CD4-positive, alpha-beta T cell treated with Interleukin-21 for 1 hour (primary cell): Measurements from ENCODE around the gene GPR179.

ENCODE experiments used
- DNase-seq: peaks from one replicate; pipeline ENCODE4 v3.0.0-alpha.2; 2020

The GPR179 gene

DNA sequence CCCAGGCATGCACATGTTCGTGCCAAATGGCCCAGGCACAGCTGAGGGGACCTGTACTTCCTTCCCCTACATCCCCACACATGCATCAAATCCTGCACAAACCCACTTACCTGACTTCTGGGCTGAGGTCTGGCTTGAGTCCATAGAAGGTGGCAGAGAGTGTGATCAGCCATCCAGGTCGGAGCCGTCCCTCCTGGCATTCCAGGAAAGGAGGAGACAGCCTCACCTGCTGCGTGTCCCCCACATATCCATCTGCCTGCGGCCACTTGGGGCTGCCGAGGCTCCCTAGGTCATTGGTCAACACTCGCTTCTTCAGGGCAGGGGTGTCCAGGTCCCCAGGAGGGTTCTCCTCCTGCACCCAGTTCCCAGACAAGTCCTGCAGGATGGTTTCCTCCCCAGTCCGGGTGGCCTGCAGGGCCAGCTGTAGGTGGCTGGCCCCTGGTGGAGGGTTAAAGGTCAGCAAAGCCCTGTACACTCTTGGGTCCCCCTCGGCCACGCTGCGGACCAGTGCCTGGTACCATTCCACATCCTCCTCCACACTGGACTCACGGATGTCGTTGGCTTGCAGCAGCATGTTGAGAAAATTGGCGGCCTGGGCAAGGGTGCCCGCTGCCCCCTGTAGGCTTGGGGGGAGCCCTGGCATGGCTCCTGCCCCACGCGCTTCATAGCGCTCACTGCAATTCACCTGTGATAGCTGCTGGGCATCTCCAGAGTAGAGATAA lies 709 bp downstream of the GPR179 start:
- DNase-seq = no peak

DNA sequence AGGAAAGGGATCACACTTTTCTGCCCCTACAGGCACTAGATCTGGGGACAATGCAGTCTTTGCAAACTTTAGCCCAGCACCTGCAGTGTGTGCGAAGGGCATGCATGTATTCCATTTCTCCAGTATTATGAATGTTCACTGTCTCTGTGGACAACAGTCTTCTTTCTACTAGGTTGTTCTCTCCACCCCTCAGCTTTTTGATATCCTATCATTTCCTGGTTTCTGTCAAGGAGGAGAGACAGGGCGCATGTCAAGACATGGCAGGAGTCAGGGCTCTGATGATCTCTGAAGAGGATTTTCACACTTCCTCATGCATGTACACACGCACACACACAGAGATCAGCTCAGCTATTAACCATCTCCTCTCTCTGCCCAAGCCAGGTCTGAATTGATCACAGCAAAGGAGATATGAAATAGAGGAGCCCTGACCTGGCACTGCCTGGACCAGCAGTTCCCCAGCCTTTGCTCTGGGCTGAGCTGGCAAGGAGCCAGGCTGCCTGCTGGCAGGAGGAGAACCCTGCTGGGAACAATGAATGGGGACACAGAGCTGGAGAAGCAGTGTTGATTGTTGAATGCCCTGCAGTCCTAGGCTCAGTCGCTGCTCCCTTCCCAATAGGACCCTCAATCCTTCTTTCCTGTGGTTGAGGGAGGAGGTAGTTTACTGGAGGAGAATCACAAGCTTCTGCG lies 2.6 kb downstream of the GPR179 start:
- no peak for DNase-seq

DNA sequence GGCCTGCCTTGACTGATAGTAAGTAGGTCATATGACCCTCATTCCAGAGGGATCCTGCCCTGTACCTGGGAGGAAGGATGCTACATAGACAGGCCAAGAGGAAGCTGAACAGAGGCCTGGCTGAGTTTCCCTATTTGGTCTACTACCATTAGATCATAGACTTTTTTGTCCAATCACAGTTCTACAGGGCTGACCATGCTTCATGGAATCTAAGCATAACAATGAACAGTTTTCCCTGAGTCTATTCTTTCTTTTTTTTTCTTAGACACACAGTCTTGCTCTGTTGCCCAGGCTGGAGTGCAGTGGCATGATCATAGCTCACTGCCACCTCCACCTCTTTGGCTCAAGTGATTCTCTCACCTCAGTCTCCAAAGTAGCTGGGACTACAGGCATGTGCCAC lies 3.9 kb downstream of the GPR179 start:
- DNase-seq = no peak

DNA sequence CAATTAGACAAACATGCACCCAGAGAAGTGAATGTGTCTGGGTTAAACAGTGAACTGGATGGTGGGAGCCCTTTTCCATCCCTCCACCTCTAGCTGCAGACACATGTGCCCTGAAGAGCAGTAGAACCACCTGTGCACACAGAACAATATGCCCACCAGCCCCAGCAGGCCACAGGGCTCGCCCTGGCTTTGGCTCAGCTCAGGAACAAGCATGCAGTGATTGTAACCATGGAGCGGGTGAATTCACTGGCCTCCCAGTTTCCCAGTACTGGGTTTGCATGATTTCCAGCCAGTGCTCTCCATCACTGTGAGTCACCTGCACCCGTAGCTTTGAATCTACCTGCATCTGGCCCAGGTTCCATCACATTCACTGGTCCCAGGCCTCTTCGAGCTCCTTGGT lies 5.2 kb downstream of the GPR179 start:
- no peak for DNase-seq

DNA sequence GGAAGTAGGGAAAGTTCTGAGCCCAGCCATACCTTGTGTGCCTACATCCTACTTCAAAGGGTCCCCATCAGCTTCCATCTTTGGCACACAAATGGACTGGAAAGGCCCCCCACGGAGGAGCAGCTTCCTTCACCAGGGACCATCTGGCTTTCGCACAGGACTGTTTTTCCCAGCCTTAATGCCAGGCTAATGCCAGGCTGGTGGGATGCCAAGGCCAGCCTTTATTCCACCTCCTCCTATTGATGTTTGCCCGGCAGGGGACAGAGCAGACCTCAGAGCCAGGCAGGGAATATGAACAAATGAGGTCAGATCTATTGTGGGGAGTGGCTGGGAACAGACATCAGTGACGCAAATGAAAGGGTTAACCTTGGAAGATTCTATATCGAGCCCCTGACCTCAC lies 5.7 kb downstream of the GPR179 start:
- DNase-seq = no peak

DNA sequence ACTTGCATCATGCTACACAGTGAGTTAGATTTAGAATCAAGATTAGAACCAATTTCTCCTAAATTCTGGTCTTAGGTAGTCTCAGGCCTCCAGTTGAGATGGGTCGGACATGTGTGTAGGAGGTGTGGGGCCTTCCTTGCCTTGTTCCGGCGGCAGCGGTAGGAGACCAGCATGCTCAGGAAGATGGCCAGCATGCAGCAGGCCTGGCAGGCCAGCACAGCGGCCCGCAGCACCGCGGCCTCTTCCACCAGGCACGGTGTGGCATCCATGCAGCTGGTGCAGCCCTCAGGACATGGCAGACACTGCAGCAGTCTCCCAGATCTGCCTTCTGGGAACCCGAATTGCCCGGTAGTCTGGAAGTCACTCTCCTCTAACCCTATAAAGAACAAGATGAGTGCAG lies 6.9 kb downstream of the GPR179 start:
- no peak for DNase-seq

DNA sequence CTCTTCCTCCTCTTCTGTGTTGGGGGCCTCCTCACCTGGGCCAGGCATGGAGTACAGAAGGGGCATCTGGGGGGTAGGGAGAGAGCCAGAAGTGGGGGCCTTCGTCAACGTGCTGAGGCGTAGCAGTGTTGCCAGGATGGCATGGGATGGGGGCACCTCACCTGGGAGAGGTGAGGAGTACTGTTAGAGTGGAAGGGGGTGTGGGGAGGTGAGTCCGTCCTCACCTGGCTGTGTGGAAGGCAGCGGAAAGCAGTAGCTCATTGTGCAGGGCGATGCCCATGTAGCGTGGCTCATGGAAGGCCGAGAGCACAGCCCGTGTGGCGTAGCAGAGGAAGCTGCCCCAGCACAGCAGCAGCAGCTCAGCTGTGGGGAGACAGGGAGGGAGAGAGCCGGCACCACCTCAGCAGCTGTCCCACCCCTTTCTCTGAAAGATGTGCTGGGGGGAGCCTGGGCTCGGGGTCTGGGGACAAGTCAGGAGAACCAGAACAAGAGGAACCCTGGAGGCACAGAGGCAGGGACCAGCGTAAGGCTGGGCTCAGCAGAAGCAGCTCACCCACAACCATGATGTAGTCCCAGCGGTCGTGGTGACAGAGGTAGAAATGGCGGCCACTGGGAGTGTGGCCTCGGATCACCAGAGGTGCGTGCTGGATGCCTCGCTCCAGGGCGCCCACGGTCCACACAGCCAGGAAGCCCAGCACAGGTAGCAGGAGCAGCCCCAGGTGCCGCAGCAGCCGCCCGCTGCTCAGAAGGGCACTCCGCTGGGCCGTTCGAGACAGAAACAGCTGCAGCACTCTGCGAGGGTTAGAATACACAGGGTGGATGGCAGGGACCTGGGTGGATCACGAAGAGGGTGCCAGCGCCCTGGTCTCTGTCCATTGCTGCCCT lies 9.0 kb downstream of the GPR179 start:
- no peak for DNase-seq

DNA sequence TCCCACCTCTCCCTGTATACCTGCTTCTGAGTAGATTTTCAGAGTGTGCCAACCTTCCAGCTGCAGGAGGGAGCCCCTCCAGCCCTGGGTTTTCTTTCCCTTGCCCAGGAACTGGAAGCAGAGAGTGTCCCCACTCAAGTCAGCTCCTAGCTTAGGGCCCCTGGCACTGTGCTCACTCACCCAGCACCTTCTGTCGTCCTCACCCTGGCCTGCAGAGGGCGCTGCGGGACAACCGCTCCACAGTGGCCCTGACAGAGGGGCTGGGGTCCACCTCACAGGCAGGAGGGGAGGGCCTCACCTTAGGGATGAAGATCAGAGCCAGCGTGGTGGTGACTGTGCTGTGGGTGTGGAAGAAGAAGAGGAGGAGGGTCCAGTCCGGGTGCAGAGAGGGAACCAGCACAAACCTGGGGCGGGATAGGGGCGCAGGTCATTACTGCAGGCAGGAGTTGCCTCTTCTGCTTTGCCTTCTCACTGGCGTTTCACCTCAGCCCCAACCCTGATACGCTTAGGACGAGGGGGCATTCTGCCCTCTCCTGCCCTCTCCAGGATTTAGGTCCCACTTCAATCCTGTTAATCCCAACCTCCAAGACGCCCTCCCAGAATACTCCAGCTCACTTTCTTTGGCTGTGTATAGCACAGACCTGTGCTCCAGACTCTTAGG lies 10.0 kb downstream of the GPR179 start:
- DNase-seq = peak; percentile 23

DNA sequence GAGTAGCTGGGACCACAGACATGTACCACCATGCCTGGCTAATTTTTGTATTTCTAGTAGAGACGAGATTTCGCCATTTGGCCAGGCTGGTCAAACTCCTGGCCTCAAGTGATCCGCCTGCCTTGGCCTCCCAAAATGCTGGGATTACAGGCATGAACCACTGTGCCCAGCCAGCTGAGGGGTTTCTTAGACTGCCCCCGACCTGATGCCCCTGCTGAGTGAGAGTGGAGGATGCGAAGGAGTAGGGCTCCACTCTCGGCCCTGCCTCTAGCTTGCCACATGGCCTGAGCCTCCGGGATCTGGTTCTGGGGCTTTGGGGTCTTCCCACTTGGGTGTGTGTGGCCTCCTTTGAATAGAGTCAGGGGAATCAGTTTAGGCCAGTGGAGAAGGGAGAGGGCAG lies 11.0 kb downstream of the GPR179 start:
- DNase-seq = no peak

DNA sequence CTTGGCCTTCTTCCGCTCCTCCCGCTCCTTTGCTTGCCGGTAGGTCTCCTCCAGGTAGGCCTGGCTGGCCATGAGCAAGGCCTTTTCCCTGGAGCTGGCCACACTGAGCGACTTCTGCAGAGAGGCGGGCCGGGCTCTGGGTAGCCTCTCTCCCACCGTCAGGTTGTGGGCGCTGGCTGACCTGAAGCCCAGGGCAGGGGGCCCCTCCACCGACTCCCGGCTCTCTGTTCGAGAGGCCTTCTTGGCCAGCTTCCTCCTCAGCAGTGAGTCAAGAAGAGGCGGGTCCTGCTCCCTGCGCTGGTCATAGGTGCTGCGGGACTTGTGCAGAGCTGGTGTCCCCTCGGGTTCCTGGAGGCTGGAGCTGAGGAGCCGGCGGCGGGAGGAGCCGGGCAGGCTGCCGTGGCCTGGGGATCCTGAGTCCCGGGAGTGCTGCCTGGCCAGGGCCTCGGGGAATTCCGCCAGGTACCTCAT lies 12.8 kb downstream of the GPR179 start:
- no peak for DNase-seq

DNA sequence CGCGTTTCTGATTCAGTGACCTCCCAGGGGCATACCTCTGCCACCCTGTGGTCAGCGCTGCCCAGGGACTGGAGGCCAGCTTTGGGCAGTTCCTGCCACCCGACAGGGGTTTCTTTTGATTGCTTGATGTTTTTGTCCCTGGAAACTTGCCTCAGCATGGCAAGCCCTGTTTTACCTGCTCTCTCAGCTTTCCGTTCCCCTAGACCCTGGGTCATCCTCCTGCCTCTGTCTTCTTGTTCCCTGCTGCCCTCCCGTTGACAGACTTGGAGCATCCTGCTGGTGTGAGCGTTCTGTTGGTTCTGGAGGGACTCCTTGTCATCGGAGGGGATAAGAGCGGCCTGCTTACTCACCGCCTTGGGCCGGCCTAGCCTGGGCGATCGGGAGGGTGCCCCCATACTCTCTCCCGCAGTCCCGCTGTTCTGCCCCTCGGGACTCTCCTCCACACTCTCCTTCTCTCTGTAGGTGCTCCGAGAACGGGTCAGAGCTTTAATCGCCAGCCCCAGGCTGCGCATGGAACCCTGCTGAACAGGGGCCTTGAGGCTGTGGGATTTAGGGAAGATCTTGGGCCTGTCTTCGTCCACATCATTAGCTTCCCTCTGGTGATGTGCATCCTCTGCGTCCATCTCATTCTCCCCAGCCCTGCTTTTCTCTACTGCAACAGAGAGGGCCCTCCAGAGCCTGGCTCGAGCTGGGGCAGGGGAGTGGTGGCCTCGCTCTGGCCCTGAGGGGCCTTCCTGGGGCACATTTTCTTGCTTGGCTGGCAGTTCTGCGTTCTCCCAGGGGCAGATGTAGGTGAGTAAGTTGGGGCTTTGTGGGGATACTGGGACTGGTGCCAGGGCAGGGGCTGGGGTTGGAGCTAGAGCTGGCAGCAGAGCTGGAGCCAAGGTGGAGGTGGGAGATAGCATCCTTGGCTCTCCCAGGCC lies 13.7 kb downstream of the GPR179 start:
- DNase-seq = no peak

DNA sequence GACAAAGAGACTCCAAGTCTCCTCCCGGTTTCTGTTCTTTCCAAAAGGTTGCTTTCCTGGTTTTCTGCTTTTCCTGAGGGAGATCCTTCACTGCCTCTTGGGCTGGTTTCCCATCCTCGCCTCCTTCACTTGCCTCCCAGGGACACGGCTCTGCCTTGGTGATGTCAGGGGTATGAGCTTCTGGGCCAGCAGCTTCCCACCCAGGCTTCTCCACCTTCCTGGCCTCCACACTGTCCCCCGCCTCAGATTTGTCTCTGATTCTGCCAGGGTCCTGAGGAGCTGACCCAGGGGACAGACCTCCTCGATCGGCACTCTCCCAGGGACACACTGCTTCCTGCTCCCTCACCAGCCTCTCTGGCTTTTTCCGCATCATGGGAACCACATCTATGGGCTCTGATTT lies 14.5 kb downstream of the GPR179 start:
- DNase-seq = no peak

DNA sequence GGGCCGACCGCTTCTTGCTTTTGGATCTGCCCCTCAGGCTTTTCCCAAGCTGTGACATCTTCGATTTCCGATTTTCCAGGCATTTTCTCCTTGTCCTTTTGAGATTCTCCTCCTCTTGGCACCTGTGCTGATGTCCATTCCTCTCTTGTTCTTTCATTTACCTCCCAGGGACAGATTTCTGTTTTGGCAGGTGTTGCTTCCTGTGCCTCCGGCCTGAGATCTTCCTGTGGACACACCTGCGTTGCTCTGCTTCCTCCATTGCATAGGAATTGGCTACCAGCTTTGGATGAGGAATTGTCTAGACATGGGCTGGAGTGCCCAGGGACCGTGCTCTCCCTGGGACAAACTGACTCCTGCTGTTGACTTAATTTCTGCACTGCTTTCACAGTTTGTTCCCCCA lies 15.1 kb downstream of the GPR179 start:
- no peak for DNase-seq

DNA sequence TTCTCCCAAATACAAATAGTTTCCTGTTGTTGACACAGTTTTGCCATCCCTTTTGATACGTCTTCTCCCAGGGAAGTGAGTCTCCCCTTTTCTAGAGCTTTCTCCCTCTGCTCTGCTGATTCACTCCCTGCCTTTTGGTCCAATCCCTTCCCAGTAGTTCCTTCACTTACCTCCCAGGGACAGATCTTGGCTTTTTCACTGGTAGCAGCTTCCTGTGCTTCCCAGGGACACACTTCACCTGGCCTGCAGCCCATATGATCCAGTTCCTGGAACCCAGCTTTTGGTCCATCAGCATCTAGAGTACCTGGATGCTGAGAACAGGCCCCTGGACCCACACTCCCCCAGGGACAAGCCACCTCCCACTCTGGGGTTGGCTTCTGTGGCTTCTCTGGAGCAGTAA lies 15.8 kb downstream of the GPR179 start:
- DNase-seq = no peak

DNA sequence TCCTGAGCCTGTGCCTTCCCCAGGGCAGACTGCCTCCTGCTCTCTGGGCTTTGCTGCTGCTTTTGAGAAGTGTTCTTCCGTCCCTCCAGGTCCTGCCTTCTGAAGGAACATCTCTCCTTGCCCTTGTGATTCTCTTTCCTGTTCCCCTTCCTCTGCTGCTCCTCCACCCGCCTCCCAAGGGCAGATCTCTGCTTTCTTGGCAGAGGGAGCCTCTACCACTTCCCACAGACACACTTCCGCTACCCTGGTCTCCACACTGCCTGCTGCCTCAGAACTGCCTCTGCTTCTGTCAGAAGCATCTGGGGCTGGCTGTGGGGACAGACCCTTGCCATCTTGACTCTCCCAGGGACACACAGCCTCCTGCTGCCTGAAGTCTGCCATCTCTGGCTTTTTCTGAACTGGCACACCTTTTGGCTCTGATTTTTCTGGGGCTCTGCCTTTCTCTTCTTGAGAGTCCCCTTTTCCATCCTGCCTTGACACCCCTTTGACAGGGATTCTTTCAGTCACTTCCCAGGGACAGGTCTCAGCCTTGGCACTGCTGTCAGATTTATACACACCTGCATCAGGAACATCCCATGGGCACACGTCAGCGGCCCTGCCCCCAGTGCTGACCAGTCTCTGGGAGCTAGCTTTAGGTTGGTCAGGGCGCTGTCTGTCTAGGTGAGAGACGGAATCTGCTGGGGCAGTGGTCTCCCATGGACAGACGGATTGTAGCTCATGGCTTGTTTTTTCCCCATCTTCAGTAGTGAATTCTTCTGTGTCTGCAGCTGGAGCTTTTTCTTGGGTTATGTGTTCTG lies 16.6 kb downstream of the GPR179 start:
- no peak for DNase-seq

DNA sequence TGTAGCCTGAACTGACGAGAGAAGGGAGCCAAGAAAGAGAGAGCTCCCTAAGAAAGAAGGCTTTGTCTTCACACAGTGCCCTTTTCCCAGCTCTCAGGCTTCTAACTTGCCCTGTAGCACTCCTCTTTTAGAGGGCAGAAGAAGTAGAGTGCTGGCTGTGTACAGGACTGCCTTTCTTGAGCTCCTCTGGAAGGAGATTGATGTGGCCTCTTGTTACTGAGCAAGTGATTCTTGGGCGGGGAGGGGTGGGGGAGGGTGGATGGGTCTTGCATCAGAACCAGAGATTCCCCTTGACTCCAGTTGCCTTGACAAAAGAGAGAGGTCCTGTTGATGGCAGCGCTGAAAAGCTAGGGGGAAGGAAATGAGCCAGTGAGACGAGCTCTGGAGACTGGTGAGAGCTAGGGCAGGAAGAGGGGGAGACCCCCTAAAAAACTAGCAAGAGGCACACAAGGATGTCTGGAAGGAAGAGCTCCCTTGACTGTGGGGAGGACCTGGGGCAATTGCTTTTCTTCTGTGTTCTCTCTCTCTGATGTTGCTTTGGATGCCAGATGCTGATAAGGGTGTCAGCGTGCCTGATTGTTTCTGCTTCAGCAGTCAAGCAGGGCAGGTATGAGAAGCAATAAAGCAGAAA lies 18.4 kb downstream of the GPR179 start:
- no peak for DNase-seq

DNA sequence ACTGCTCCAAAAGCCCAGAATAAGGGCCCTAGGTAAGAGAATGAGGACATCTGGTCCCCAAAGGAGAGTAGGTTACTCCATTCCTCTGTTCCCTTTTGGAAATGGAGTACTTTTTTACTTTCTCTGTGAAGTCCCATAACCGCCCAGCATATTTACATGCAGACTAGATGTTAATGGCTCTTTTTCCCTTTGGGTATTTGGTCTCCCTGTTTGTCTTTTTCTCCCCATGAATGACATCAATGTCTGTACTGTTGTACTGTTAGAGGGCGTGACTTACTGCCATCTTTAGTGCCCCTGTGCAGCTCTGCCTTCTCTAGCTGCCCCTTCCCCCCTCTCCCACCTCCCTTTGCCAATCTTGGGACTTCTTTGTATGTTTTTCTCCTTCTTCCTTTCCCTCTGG lies 19.0 kb downstream of the GPR179 start:
- DNase-seq = no peak

DNA sequence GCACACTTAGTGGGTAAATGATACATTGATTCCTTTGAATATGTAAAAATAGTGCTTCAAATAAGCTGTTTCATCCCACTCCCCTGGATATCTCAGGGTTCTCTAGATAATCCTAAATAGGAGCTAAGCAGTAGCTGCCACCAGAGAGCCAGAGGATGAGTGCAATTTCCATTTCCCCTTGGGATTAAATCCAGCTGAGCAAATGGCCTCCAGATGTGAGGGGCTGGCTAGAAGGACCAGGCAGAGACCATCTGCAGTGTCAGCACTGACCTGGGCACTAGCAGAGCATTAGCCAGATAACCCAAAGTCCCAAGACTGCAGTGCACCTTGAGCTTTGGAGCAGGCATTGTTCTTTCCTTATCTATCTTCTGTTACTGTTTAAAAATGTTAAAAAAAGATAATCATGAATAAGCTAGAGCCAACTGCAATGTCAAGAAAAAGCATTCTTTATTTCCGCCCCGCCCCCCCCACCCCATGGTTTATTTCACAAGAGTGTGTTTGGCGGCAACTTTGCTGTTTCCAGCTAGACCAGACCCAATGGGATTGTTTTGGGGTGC lies 19.5 kb downstream of the GPR179 start:
- no peak for DNase-seq

DNA sequence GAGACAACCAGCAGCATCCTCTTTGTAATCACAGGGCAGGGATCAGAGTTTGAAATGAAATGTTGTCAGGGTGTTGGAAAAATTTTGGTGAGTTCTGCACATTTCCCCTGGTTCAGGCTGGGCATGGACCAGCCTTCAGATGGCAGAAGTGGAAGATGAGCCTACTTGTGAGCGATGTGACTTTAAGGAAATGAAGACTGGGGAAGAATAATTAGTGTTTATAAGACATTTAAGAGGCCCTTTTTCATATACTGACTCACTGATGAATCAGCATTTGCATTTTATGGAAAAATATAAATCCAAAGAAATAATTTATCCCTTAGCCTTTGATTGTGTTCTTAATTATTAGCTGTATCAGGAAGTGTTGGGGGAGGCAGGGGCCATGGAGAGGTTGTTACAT lies 20.9 kb downstream of the GPR179 start:
- DNase-seq = no peak

DNA sequence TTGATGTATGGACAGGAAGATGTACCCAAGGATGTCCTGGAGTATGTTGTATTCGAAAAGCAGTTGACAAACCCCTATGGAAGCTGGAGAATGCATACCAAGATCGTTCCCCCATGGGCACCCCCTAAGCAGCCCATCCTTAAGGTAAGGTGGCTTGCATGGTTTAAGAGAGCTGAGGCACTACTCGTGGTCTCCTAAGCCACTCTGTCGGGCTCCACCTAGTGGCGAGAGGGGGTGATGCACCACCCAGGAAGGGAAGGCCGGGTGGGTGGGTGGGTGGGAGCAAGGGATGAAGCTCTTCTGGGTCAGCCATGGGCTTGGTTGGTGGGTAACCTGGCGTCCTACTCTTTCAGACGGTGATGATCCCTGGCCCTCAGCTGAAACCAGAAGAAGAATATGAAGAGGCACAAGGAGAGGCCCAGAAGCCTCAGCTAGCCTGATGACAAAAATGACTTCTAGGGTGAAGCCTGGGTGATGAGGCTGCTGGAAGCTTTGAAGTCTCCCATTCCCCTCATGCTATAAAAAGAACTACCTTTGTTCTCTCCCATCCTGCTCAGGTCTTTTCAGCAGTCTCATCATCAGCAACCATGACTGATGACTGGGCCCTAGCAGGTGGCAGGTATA lies 21.5 kb downstream of the GPR179 start:
- peak; percentile 66 for DNase-seq
